ENCODE measurements around the gene XXYLT1. TPM values are rescaled to one million over a fixed set of nuclear protein-coding genes. Genes with fewer than 3 reads are reported as not detected.

XXYLT1 gene
- total RNA-seq, 1 experiment from 2014 or later = 7.3 TPM

GRCh38 chr3:195256639-195257453 lies 14.1 kb downstream of the XXYLT1 start:
- peaks cover 79% of the 10 kb centered on the region for H4K20me1 ChIP-seq (ENCODE audit: insufficient read depth, low read depth, low read length)
- no peaks in the 10 kb centered on the region for H3K27me3 ChIP-seq (ENCODE audit: low read length)
- H3K79me2 ChIP-seq (ENCODE audit: low read length) = no peaks in the 10 kb centered on the region
- no peaks in the 10 kb centered on the region for H3K9me2 ChIP-seq (replicated peaks; ENCODE audit: insufficient read depth, low read length)
- H3K4me2 ChIP-seq (ENCODE audit: low read depth, low read length, poor library complexity, severe bottlenecking) = no peak overlapping the region
- H3K27ac ChIP-seq (ENCODE audit: low read length) = no peak overlapping the region
- no peaks in the 10 kb centered on the region for H3K9me3 ChIP-seq (ENCODE audit: low read length)
- H3K9ac ChIP-seq (ENCODE audit: low read length) = no peak overlapping the region
- H3K4me1 ChIP-seq (ENCODE audit: low read length) = peaks cover 16% of the 10 kb centered on the region
- no peak overlapping the region for H3K4me3 ChIP-seq (ENCODE audit: low read length)
- no peaks in the 10 kb centered on the region for H3K36me3 ChIP-seq (ENCODE audit: insufficient read depth, low read length)
- no peak overlapping the region for H2AFZ ChIP-seq (ENCODE audit: low read length)
- no peak for DNase-seq

GRCh38 chr3:195255571-195256501 lies 15.1 kb downstream of the XXYLT1 start:
- Histone ChIP-seq H3K9ac (ENCODE audit: low read length) (no peak overlapping the region), H3K4me1 (ENCODE audit: low read length) (peaks cover 16% of the 10 kb centered on the region)

GRCh38 chr3:195255176-195255500 lies 15.8 kb downstream of the XXYLT1 start:
- H3K27me3 ChIP-seq (ENCODE audit: low read length) = no peaks in the 10 kb centered on the region
- no peaks in the 10 kb centered on the region for H3K9me2 ChIP-seq (replicated peaks; ENCODE audit: insufficient read depth, low read length)
- H3K36me3 ChIP-seq (ENCODE audit: insufficient read depth, low read length) = no peaks in the 10 kb centered on the region
- peaks cover 10% of the 10 kb centered on the region for H3K4me1 ChIP-seq (ENCODE audit: low read length)
- no peak overlapping the region for H3K4me2 ChIP-seq (ENCODE audit: low read depth, low read length, poor library complexity, severe bottlenecking)
- no peaks in the 10 kb centered on the region for H3K79me2 ChIP-seq (ENCODE audit: low read length)
- H3K4me3 ChIP-seq (ENCODE audit: low read length) = no peak overlapping the region
- H3K27ac ChIP-seq (ENCODE audit: low read length) = no peak overlapping the region
- H4K20me1 ChIP-seq (ENCODE audit: insufficient read depth, low read depth, low read length) = peaks cover 76% of the 10 kb centered on the region
- H3K9me3 ChIP-seq (ENCODE audit: low read length) = no peaks in the 10 kb centered on the region
- no peak overlapping the region for H2AFZ ChIP-seq (ENCODE audit: low read length)
- no peak overlapping the region for H3K9ac ChIP-seq (ENCODE audit: low read length)
- no peak for DNase-seq

More at GRCh38 chr3:195255571-195256501, 15.1 kb downstream of the XXYLT1 start:
- peaks cover 79% of the 10 kb centered on the region for H4K20me1 ChIP-seq (ENCODE audit: insufficient read depth, low read depth, low read length)
- H3K27ac ChIP-seq (ENCODE audit: low read length) = no peak overlapping the region
- H3K4me2 ChIP-seq (ENCODE audit: low read depth, low read length, poor library complexity, severe bottlenecking) = no peak overlapping the region
- H3K4me3 ChIP-seq (ENCODE audit: low read length) = no peak overlapping the region
- no peaks in the 10 kb centered on the region for H3K9me3 ChIP-seq (ENCODE audit: low read length)
- H3K79me2 ChIP-seq (ENCODE audit: low read length) = no peaks in the 10 kb centered on the region
- no peak overlapping the region for H2AFZ ChIP-seq (ENCODE audit: low read length)
- no peaks in the 10 kb centered on the region for H3K27me3 ChIP-seq (ENCODE audit: low read length)
- H3K36me3 ChIP-seq (ENCODE audit: insufficient read depth, low read length) = no peaks in the 10 kb centered on the region
- no peaks in the 10 kb centered on the region for H3K9me2 ChIP-seq (replicated peaks; ENCODE audit: insufficient read depth, low read length)
- DNase-seq = no peak

GRCh38 chr3:195254454-195255175 lies 16.3 kb downstream of the XXYLT1 start:
- H3K27ac ChIP-seq (ENCODE audit: low read length) = no peak overlapping the region
- no peaks in the 10 kb centered on the region for H3K79me2 ChIP-seq (ENCODE audit: low read length)
- no peak overlapping the region for H3K4me3 ChIP-seq (ENCODE audit: low read length)
- H2AFZ ChIP-seq (ENCODE audit: low read length) = no peak overlapping the region
- H3K27me3 ChIP-seq (ENCODE audit: low read length) = no peaks in the 10 kb centered on the region
- peaks cover 79% of the 10 kb centered on the region for H4K20me1 ChIP-seq (ENCODE audit: insufficient read depth, low read depth, low read length)
- no peak overlapping the region for H3K4me2 ChIP-seq (ENCODE audit: low read depth, low read length, poor library complexity, severe bottlenecking)
- no peak for DNase-seq
- H3K9me2 ChIP-seq (replicated peaks; ENCODE audit: insufficient read depth, low read length) = no peaks in the 10 kb centered on the region
- no peak overlapping the region for H3K9ac ChIP-seq (ENCODE audit: low read length)
- peaks cover 7% of the 10 kb centered on the region for H3K4me1 ChIP-seq (ENCODE audit: low read length)
- H3K9me3 ChIP-seq (ENCODE audit: low read length) = no peaks in the 10 kb centered on the region
- no peaks in the 10 kb centered on the region for H3K36me3 ChIP-seq (ENCODE audit: insufficient read depth, low read length)

GRCh38 chr3:195253923-195254432 lies 17.0 kb downstream of the XXYLT1 start:
- Histone ChIP-seq H3K4me2 (ENCODE audit: low read depth, low read length, poor library complexity, severe bottlenecking) (no peak overlapping the region), H3K4me3 (ENCODE audit: low read length) (no peak overlapping the region), H3K4me1 (ENCODE audit: low read length) (peaks cover 3% of the 10 kb centered on the region; the same call in 1 of the 2 replicates), H3K27ac (ENCODE audit: low read length) (no peak overlapping the region), H3K9ac (ENCODE audit: low read length) (no peak overlapping the region), H3K9me3 (ENCODE audit: low read length) (no peaks in the 10 kb centered on the region), H3K36me3 (ENCODE audit: insufficient read depth, low read length) (no peaks in the 10 kb centered on the region), H2AFZ (ENCODE audit: low read length) (no peak overlapping the region), H3K9me2 (replicated peaks; ENCODE audit: insufficient read depth, low read length) (no peaks in the 10 kb centered on the region), H4K20me1 (ENCODE audit: insufficient read depth, low read depth, low read length) (peaks cover 74% of the 10 kb centered on the region), H3K79me2 (ENCODE audit: low read length) (no peaks in the 10 kb centered on the region), H3K27me3 (ENCODE audit: low read length) (no peaks in the 10 kb centered on the region)
- no peak for DNase-seq

- H3K9me3 ChIP-seq (ENCODE audit: low read length) = no peaks in the 10 kb centered on the region
- H4K20me1 ChIP-seq (ENCODE audit: insufficient read depth, low read depth, low read length) = peaks cover 49% of the 10 kb centered on the region
- H3K27me3 ChIP-seq (ENCODE audit: low read length) = no peaks in the 10 kb centered on the region
- H3K4me3 ChIP-seq (ENCODE audit: low read length) = no peak overlapping the region
- peaks cover 3% of the 10 kb centered on the region; the same call in 1 of the 2 replicates for H3K4me1 ChIP-seq (ENCODE audit: low read length)
- no peak overlapping the region for H3K9ac ChIP-seq (ENCODE audit: low read length)
- no peak overlapping the region for H3K4me2 ChIP-seq (ENCODE audit: low read depth, low read length, poor library complexity, severe bottlenecking)
- no peaks in the 10 kb centered on the region for H3K9me2 ChIP-seq (replicated peaks; ENCODE audit: insufficient read depth, low read length)
- no peaks in the 10 kb centered on the region for H3K79me2 ChIP-seq (ENCODE audit: low read length)
- H3K36me3 ChIP-seq (ENCODE audit: insufficient read depth, low read length) = no peaks in the 10 kb centered on the region
- DNase-seq = no peak
- no peak overlapping the region for H2AFZ ChIP-seq (ENCODE audit: low read length)
- no peak overlapping the region for H3K27ac ChIP-seq (ENCODE audit: low read length)
Observed at GRCh38 chr3:195251336-195252065, 19.5 kb downstream of the XXYLT1 start.

- Histone ChIP-seq H3K27ac (ENCODE audit: low read length) (no peak overlapping the region), H3K9me2 (replicated peaks; ENCODE audit: insufficient read depth, low read length) (no peaks in the 10 kb centered on the region), H4K20me1 (ENCODE audit: insufficient read depth, low read depth, low read length) (peaks cover 41% of the 10 kb centered on the region), H3K27me3 (ENCODE audit: low read length) (no peaks in the 10 kb centered on the region), H3K4me1 (ENCODE audit: low read length) (peaks cover 3% of the 10 kb centered on the region; the same call in 1 of the 2 replicates), H3K4me3 (ENCODE audit: low read length) (no peak overlapping the region), H2AFZ (ENCODE audit: low read length) (no peak overlapping the region), H3K79me2 (ENCODE audit: low read length) (no peaks in the 10 kb centered on the region), H3K4me2 (ENCODE audit: low read depth, low read length, poor library complexity, severe bottlenecking) (no peak overlapping the region), H3K9me3 (ENCODE audit: low read length) (no peaks in the 10 kb centered on the region), H3K9ac (ENCODE audit: low read length) (no peak overlapping the region), H3K36me3 (ENCODE audit: insufficient read depth, low read length) (no peaks in the 10 kb centered on the region)
- DNase-seq = no peak
Observed at GRCh38 chr3:195250473-195251251, 20.3 kb downstream of the XXYLT1 start.
